Mucosa of gallbladder (tissue), 1 donor: ENCODE measurements around the gene LDLRAD3. TPM values are rescaled to one million over a fixed set of nuclear protein-coding genes. Genes with fewer than 3 reads are reported as not detected.
"Not testable (repeated sequence)": the region's sequence is repeated elsewhere in the genome, so short reads cannot be mapped to it uniquely, and the experiment has no call there.

Source experiments
- DNase-seq: peaks from one replicate; pipeline ENCODE4 v3.0.0-alpha.2; 2020; ENCODE audit warnings: low spot score
- total RNA-seq: library from RNA; stranded (reverse); gene quantifications from one replicate; pipeline ENCODE4 v1.2.1, GENCODE V29; 2021
- donor health status: DM: no; HTN: no; CAD: no.

LDLRAD3 gene
- total RNA-seq, 1 donor from 2014 or later: 5.0 TPM

- no peak for DNase-seq
Observed at GRCh38 chr11:36162006-36162882, 218.4 kb downstream of the LDLRAD3 start.

DNA sequence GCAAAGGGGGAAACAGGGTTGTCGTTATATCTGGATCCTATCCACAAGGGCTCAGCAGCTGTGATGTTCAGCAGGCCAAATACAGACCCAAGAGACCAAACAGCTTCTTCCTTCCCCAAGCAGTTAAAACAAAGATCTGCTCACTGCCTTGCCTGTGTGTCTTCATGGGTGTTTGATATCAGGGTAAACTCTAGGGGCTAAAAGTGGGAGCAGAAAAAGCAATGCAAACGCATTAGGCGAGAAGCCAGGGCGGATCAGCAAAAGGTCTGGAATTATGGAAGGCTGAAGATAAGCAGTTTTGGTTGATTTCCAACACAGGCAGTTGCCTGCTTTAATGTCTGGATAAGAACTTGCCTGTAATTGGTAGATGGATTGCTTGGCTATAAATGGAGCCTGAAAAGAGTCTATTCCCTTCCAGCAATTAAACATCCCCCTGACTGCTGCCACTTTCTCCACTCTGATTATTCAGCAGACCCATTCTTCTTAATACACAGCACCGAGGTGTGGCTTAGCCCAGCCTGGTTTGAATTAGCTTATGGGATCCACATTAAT, 219.1 kb downstream of the LDLRAD3 start:
- no peak for DNase-seq

GRCh38 chr11:36164506-36165250, 220.8 kb downstream of the LDLRAD3 start:
- no peak for DNase-seq

DNA sequence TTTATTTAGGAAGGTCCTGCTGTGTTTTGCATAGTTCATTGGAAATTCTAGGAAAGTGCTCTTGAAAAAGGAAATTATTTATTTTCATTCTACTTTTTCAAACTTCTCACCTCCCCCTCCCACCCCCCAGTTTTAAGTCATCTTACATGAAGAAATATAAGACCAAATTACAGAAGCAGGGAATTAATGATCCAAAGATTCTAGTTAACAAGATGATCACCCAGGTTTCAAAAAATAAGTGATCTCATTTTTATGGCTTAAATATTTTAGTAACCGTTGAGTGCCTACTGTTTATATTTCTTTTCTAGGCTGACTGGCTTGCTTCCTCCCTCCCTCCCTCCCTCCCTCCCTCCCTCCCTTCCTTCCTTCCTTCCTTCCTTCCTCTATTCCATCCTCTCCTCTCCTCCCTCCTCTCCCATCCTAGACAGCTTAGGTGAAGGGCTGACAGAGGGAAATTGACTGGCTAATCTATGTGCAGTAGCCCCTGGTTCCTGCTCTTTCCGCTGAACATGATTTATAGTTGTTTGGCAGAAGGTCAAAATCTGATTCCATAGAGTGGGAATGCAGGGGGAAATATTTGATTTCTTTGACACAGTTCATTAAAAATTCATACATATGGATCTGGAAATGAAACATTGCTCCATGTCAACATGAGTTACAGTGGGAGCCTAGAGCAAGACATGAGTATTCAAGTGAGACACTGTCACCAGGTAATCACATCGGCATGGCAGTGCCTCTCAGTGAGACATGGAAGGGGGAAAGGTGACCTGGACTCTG, 221.9 kb downstream of the LDLRAD3 start:
- no peak for DNase-seq

DNA sequence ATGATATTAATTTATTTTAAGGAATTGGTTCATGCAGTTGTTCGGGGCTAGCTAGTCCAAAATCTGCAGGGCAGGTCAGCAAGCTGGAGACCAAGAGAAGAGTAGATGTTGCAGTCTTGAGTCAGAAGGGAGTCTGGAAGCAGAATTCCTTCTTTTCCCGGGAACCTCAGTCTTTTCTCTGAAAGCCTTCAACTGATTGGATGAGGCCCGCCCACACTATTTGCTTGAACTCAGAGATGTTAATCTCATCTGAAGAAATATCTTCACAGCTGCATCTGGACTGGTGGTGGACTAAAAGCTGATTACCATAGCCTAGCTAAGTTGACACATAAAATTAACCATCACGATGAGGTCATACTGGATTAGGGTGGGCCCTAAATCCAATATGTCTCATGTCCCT, 223.2 kb downstream of the LDLRAD3 start:
- no peak for DNase-seq

- DNase-seq: no peak
Observed at GRCh38 chr11:36167729-36168128, 223.9 kb downstream of the LDLRAD3 start.

DNA sequence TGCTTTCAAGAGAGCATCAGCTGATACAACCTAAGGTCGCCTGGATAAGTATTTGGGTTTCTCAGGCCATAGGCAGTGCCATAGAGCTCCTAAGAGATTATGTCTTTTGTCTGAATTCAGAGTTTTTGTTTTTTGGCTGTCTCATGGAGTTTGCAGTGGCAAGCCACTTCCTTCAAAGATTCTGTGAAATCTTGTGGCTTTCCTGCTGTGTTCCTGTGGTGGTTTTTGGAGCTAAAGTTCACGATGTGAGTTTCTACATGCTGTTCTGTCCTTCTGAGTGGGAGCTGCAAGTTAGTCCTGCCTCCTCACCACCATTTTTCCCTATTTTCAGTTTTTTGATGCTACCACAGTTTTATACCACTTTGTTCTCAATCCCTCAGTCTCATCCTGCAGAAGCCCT, 234.0 kb downstream of the LDLRAD3 start:
- no peak for DNase-seq

DNA sequence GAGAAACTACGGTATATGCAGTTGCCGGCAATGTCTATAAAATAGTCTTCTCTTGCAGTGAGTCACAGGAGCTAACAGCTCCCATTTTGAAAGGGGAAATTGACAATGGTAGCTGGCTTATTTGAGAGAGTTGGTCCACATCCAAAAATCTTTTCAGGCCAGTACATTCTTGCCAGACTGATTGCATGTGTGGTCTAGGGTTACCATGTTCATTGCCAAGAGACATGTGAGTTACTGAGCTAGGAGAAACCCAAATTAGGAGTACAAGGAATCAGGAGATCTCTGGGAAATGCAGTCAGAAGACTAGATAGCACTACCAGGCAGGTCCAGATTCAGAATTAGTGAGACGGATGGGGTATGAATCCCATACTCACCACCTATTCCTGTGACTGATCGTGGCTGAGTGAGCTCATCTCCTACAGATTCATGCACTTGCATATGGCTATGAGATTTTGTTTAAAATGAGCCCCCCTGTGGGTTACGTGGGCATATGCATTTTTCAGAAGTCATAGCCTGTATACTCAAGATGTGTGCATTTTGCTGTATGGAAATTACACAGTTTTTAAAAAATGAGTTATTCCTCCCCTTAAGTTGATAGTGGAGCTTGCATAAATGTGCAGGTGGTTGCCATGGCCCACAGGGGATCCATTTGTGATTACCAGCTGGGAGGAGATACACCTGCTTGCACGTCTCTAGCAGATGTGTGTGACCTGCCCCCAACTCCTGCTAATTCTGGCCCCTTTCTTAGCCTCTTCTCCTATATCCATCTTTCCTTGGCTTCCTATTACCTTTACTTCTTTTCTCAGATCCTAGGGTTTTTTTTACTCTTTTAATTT, 242.7 kb downstream of the LDLRAD3 start:
- no peak for DNase-seq

DNA sequence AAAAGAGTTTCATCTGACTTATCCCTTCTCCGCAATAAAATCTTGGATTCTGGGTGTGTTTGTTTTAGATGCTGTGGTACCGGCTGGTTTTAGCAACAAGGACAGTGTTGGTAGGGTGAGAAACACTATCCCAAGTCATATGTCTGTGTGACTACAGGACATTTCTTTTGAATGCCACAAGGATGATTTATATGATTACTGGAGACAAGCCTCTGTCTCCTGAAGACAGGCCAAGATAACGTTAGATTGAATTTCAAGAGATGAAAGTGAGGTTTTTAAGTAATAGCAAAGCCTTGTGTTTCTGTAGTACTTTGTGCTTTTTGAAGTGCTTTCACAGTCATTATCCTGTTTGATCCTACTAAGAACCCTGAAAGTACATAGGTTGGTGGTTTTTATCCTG, 243.8 kb downstream of the LDLRAD3 start:
- DNase-seq: no peak

DNA sequence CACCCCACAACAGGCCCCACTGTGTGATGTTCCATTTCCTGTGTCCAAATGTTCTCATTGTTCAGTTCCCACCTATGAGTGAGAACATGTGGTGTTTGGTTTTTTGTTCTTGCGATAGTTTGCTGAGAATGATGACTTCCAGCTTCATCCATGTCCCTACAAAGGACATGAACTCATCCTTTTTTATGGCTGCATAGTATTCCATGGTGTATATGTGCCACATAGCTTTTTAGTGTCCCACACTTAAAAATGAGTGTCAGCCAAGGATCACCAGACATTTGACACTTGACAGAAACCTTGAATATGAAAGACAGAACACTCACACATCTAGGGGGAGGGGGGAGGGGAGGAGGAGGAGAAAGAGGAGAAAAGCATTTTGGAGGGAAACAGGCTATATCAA, 245.9 kb downstream of the LDLRAD3 start:
- not testable (repeated sequence) for DNase-seq

DNA sequence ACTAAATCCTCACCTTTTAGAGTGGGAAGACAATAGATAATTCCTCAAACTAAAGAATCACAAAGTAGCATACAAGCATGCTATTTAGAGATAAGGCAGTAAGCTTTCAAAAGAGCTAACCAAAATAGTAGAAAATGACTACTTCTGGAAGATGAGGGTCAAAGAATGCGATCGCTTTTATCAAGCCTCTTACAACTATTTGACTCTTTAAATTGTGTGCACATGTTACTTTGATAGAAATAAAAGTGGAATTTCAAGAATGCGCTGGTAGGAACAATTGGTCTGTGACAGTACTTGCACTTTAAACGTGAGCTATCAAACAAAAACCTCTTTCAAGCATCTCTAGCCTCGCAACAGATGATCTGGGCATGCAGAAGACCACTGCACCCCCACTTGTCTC, 248.1 kb downstream of the LDLRAD3 start:
- DNase-seq: no peak

- no peak for DNase-seq
Observed at GRCh38 chr11:36192425-36193289, 248.8 kb downstream of the LDLRAD3 start.

- no peak for DNase-seq
Observed at GRCh38 chr11:36193290-36193619, 249.4 kb downstream of the LDLRAD3 start.

DNA sequence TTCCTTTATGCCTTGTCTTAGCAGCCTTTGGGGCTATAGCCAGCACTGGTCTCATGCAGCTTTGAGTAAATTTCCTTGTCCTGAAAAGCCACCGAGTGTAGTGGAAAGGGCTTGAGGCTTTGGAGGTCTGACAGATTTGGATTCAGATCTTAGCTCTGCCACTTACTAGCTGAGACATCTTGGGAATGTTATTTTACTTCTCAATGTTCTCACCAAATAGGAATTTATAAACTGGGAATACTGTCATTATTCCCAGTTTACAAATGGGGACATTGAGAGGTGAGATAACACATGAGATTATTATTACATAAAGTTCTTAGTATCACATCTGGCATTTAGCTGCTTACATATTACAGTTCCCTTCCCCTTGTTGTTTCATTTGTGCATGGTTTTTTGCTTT, 249.9 kb downstream of the LDLRAD3 start:
- DNase-seq: no peak

- no peak for DNase-seq
Observed at GRCh38 chr11:36195496-36196354, 251.9 kb downstream of the LDLRAD3 start.

GRCh38 chr11:36196411-36196998, 252.6 kb downstream of the LDLRAD3 start:
- no peak for DNase-seq

DNA sequence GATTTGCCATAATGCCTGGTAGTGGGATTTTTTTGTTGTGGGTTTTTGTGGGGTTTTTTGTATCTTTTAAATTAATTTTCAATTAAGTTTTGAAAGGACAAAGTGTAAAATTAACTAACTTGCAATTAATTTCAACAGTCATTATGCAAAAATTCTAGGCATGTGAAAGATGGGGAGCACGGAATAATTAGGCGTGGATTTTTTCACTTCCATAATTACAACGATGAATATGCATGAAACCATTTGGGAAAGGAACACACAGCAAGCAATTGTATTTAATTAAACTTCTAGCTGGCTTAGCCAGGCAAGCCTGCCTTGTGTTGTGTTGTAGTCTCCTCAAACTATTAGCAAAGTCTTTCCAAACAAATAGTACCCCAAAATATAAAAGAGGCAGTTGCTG, 257.5 kb downstream of the LDLRAD3 start:
- DNase-seq: no peak

- DNase-seq: no peak
Observed at GRCh38 chr11:36205536-36205935, 261.7 kb downstream of the LDLRAD3 start.

GRCh38 chr11:36210529-36210928, 266.7 kb downstream of the LDLRAD3 start:
- no peak for DNase-seq
